SU-DHL-6 (cell line): ENCODE results near the gene GALNT14.

Experiments
- H2AFZ ChIP-seq: fragments of 200-600 bp; sonication (generic); 2 replicates; pipeline ENCODE4 v1.6.1; 2014; ENCODE audit warnings: low read depth, mild to moderate bottlenecking, moderate library complexity, mixed read lengths, antibody characterized with exemption, low read length; ENCODE audit not compliant: severe bottlenecking
- H3F3A ChIP-seq: fragments of 200-600 bp; shearing (Covaris generic); 2 replicates; pipeline ENCODE4 v1.6.0; 2016; ENCODE audit warnings: antibody characterized with exemption, mild to moderate bottlenecking; ENCODE audit not compliant: insufficient read depth
- H3K27ac ChIP-seq: fragments of 200-600 bp; sonication (generic); 2 replicates; pipeline ENCODE4 v1.5.1; 2016; ENCODE audit warnings: low read depth, mild to moderate bottlenecking, low read length, moderate library complexity, mixed read lengths
- H3K27me3 ChIP-seq: fragments of 200-600 bp; sonication (generic), shearing (Covaris generic); 2 replicates; pipeline ENCODE4 v1.6.0; 2014; ENCODE audit warnings: mild to moderate bottlenecking, low read length
- H3K36me3 ChIP-seq: fragments of 200-600 bp; sonication (generic); 2 replicates; pipeline ENCODE4 v1.6.1; 2014; ENCODE audit warnings: mild to moderate bottlenecking, low read length, mixed read lengths
- H3K4me2 ChIP-seq: fragments of 300-600, 200-600 bp; shearing (Covaris generic), sonication (generic); 2 replicates; pipeline ENCODE4 v1.6.0; 2014; ENCODE audit warnings: low read length, low read depth, mild to moderate bottlenecking; ENCODE audit not compliant: poor library complexity, severe bottlenecking
- H3K4me3 ChIP-seq: fragments of 200-600 bp; sonication (generic); 2 replicates; pipeline ENCODE4 v1.5.1; 2014; ENCODE audit warnings: antibody characterized with exemption, low read length, mild to moderate bottlenecking, mixed read lengths; ENCODE audit not compliant: insufficient read depth, poor library complexity, severe bottlenecking
- H3K79me2 ChIP-seq: fragments of 200-600 bp; sonication (generic); 2 replicates; pipeline ENCODE4 v1.6.1; 2014; ENCODE audit warnings: mild to moderate bottlenecking, low read length, moderate library complexity; ENCODE audit not compliant: insufficient read depth
- H3K9ac ChIP-seq: fragments of 200-600 bp; sonication (generic); 2 replicates; pipeline ENCODE4 v1.7.0; 2014; ENCODE audit warnings: mild to moderate bottlenecking, low read length
- H3K9me2 ChIP-seq: fragments of 200-600 bp; sonication (generic); replicated peaks from 2 replicates; pipeline ENCODE4 v1.6.1; 2014; ENCODE audit warnings: low read length; ENCODE audit not compliant: insufficient read depth
- H3K9me3 ChIP-seq: fragments of 200-600 bp; sonication (generic); 2 replicates; pipeline ENCODE4 v1.6.1; 2014; ENCODE audit warnings: low read length, mixed read lengths; ENCODE audit not compliant: insufficient read depth
- H4K20me1 ChIP-seq: fragments of 200-600 bp; sonication (generic); 2 replicates; pipeline ENCODE4 v1.6.1; 2014; ENCODE audit warnings: low read depth, mild to moderate bottlenecking, antibody characterized with exemption, low read length, moderate library complexity, mixed read lengths
- CTCF ChIP-seq: fragments of 200-600 bp; sonication (generic); IDR thresholded peaks from one replicate; pipeline ENCODE4 v1.5.1; 2017; ENCODE audit warnings: antibody characterized with exemption, mild to moderate bottlenecking, low read length, moderate library complexity; ENCODE audit not compliant: insufficient read depth, poor library complexity, severe bottlenecking
- EZH2phosphoT487 ChIP-seq: fragments of 200-600 bp; sonication (generic), shearing (Covaris generic); conservative IDR thresholded peaks from 2 replicates; pipeline ENCODE4 v1.6.1; 2018; ENCODE audit warnings: mild to moderate bottlenecking, antibody characterized with exemption, low read length, moderate library complexity, mixed read lengths

The GALNT14 gene

GRCh38 chr2:30963184-30963583 is 175.1 kb downstream of the GALNT14 start:
- Histone ChIP-seq H3K9me3 (no peaks in the 10 kb centered on the region), H4K20me1 (no peaks in the 10 kb centered on the region), H3K4me2 (no peak overlapping the region), H2AFZ (no peak overlapping the region), H3K9ac (no peak overlapping the region), H3K27me3 (no peaks in the 10 kb centered on the region), H3K9me2 (no peaks in the 10 kb centered on the region), H3K79me2 (no peaks in the 10 kb centered on the region), H3K4me3 (no peak overlapping the region), H3K27ac (no peak overlapping the region), H3K36me3 (no peaks in the 10 kb centered on the region), H3F3A (no peaks in the 10 kb centered on the region)
- no peak for TF ChIP-seq EZH2phosphoT487

GRCh38 chr2:30960213-30960612 is 178.0 kb downstream of the GALNT14 start:
- no peak overlapping the region for H3K4me3 ChIP-seq
- TF ChIP-seq CTCF = no peak
- no peak for TF ChIP-seq EZH2phosphoT487
- no peaks in the 10 kb centered on the region for H3K9me2 ChIP-seq
- no peaks in the 10 kb centered on the region for H3K9me3 ChIP-seq
- H3K36me3 ChIP-seq = no peaks in the 10 kb centered on the region
- no peak overlapping the region for H3K27ac ChIP-seq
- no peaks in the 10 kb centered on the region for H3F3A ChIP-seq
- H3K79me2 ChIP-seq = no peaks in the 10 kb centered on the region
- no peaks in the 10 kb centered on the region for H4K20me1 ChIP-seq
- no peaks in the 10 kb centered on the region for H3K27me3 ChIP-seq
- H2AFZ ChIP-seq = no peak overlapping the region
- no peak overlapping the region for H3K4me2 ChIP-seq
- no peak overlapping the region for H3K9ac ChIP-seq

- Histone ChIP-seq H3K4me2 (no peak overlapping the region), H3K36me3 (no peaks in the 10 kb centered on the region), H4K20me1 (no peaks in the 10 kb centered on the region), H3K9me2 (no peaks in the 10 kb centered on the region), H2AFZ (no peak overlapping the region), H3K9me3 (no peaks in the 10 kb centered on the region), H3K27ac (no peak overlapping the region), H3K79me2 (no peaks in the 10 kb centered on the region), H3K27me3 (no peaks in the 10 kb centered on the region), H3K4me3 (no peak overlapping the region), H3K9ac (no peak overlapping the region), H3F3A (no peaks in the 10 kb centered on the region)
- no peak for TF ChIP-seq EZH2phosphoT487
- TF ChIP-seq CTCF = no peak
Measured at GRCh38 chr2:30959653-30960052, 178.6 kb downstream of the GALNT14 start.

- Histone ChIP-seq H3K36me3 (no peaks in the 10 kb centered on the region), H2AFZ (no peak overlapping the region), H3K4me2 (no peak overlapping the region), H4K20me1 (no peaks in the 10 kb centered on the region), H3K79me2 (no peaks in the 10 kb centered on the region), H3F3A (no peaks in the 10 kb centered on the region), H3K27me3 (no peaks in the 10 kb centered on the region), H3K9me2 (no peaks in the 10 kb centered on the region), H3K9ac (no peak overlapping the region), H3K27ac (no peak overlapping the region), H3K4me3 (no peak overlapping the region), H3K9me3 (no peaks in the 10 kb centered on the region)
- TF ChIP-seq CTCF (no peak), EZH2phosphoT487 (no peak)
Measured at GRCh38 chr2:30958918-30959265, 179.3 kb downstream of the GALNT14 start.
